Measurements from ENCODE around the gene RNF41.

GRCh38 chr12:56252649-56253048, 30.9 kb upstream of the RNF41 start:
- no peak for TF ChIP-seq CTCF (IDR thresholded peaks at IDR 0.05; ENCODE audit: extremely low read depth in 1 of 2, insufficient read depth in 1 of 2, low read depth in 1 of 2, low read length in 2 of 2)
- TF ChIP-seq FOS (IDR thresholded peaks at IDR 0.05; ENCODE audit: borderline replicate concordance, insufficient read depth, low read length), result no peak

All from endothelial cell of umbilical vein (primary cell).